ENCODE data around the gene ARVCF.
A peak's percentile ranks its signal among the peaks of the same experiment; 100 is the strongest.

The ARVCF gene

GRCh38 chr22:19962909-19963806 lies 53.5 kb downstream of the ARVCF start:
- DNase-seq (ENCODE audit: insufficient read length, low spot score) (no peak), FAIRE-seq (no peak)
- TF ChIP-seq TAF1 (IDR thresholded peaks at IDR 0.05; ENCODE audit: low read depth, low read length), result no peak
- TF ChIP-seq PAX5 (IDR thresholded peaks at IDR 0.05; ENCODE audit: insufficient read depth, low read length, severe bottlenecking), result no peak
- no peak for TF ChIP-seq POLR2A (IDR thresholded peaks at IDR 0.05; ENCODE audit: low read depth, low read length)
- no peak for TF ChIP-seq POLR2AphosphoS5 (IDR thresholded peaks at IDR 0.05; ENCODE audit: low read depth, low read length)
- no peak for TF ChIP-seq SPI1 (IDR thresholded peaks at IDR 0.05; ENCODE audit: low read depth, low read length)
- TF ChIP-seq POU2F2 (IDR thresholded peaks at IDR 0.05; ENCODE audit: low read depth, low read length), result no peak

DNA sequence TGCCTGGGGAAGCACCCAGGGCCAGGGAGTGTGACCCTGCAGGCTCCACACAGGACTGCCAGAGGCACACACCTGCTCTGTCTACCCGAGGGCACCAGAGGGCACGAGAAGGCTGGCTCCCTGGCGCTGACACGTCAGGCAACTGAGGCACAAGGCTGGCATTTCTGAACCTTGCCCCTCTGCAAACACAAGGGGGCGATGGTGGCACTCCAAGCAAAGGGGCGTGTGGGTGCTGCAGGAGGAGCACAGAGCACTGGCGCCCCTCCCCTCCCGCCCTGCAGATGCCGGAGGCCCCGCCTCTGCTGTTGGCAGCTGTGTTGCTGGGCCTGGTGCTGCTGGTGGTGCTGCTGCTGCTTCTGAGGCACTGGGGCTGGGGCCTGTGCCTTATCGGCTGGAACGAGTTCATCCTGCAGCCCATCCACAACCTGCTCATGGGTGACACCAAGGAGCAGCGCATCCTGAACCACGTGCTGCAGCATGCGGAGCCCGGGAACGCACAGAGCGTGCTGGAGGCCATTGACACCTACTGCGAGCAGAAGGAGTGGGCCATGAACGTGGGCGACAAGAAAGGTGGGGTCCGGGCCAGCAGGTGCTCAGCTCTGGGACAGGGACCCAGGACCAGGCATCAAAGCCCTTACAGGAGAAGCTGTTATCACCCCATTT lies 54.2 kb downstream of the ARVCF start:
- FAIRE-seq, result no peak
- peak; percentile 89 for DNase-seq (ENCODE audit: insufficient read length, low spot score)
- TF ChIP-seq PAX5 (IDR thresholded peaks at IDR 0.05; ENCODE audit: insufficient read depth, low read length, severe bottlenecking) (no peak), POLR2A (IDR thresholded peaks at IDR 0.05; ENCODE audit: low read depth, low read length) (no peak), POLR2AphosphoS5 (IDR thresholded peaks at IDR 0.05; ENCODE audit: low read depth, low read length) (no peak), TAF1 (IDR thresholded peaks at IDR 0.05; ENCODE audit: low read depth, low read length) (no peak)

- TF ChIP-seq TAF1 (IDR thresholded peaks at IDR 0.05; ENCODE audit: low read depth, low read length) (no peak), POU2F2 (IDR thresholded peaks at IDR 0.05; ENCODE audit: low read depth, low read length) (no peak), POLR2A (IDR thresholded peaks at IDR 0.05; ENCODE audit: low read depth, low read length) (no peak)
- DNase-seq (ENCODE audit: insufficient read length, low spot score) (no peak), FAIRE-seq (no peak)
Observed at GRCh38 chr22:19961868-19962245, 54.8 kb downstream of the ARVCF start.

GRCh38 chr22:19961201-19961580 lies 55.4 kb downstream of the ARVCF start:
- FAIRE-seq (no peak), DNase-seq (ENCODE audit: insufficient read length, low spot score) (no peak)
- TF ChIP-seq SPI1 (IDR thresholded peaks at IDR 0.05; ENCODE audit: low read depth, low read length) (no peak), PAX5 (IDR thresholded peaks at IDR 0.05; ENCODE audit: insufficient read depth, low read length, severe bottlenecking) (no peak), TAF1 (IDR thresholded peaks at IDR 0.05; ENCODE audit: low read depth, low read length) (no peak), POU2F2 (IDR thresholded peaks at IDR 0.05; ENCODE audit: low read depth, low read length) (no peak), POLR2A (IDR thresholded peaks at IDR 0.05; ENCODE audit: low read depth, low read length) (no peak), POLR2AphosphoS5 (IDR thresholded peaks at IDR 0.05; ENCODE audit: low read depth, low read length) (no peak)

DNA sequence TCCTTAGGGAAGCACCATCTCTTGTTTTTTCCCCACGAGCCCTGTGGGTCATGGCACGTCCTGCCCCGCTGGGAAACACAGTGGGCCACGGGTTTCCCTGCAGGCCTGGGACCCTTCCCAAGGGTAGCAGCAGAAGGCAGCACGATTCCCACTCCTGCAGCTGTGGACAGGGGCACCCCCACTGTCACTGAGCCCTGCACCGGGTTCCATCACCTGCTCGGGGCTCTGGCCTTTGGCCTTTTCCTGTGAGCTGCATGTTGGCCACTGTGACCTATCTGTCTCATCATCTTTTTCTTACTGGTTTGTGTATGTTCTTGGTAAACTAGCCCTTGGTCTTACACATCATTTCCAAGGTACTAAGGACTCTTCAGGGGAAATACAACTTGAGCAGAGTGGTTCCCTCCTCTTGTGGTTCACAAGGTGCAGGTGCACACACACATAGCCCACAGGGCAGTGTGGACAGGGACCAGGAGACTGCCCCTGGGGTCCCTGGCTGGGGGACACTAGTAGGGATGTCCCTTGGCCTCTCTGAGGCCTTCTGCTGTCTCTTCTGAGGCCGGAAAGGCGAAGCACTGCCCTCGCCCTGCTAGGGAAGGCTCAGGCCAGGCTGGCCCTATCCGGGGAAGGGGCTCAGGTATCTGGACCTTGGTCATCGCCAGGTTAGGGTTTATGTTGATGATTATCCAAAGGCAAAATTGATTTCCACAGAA lies 56.0 kb downstream of the ARVCF start:
- FAIRE-seq (no peak), DNase-seq (ENCODE audit: insufficient read length, low spot score) (no peak)
- TF ChIP-seq TAF1 (IDR thresholded peaks at IDR 0.05; ENCODE audit: low read depth, low read length), result no peak
- TF ChIP-seq PAX5 (IDR thresholded peaks at IDR 0.05; ENCODE audit: insufficient read depth, low read length, severe bottlenecking), result no peak
- TF ChIP-seq POLR2A (IDR thresholded peaks at IDR 0.05; ENCODE audit: low read depth, low read length), result no peak
- no peak for TF ChIP-seq SPI1 (IDR thresholded peaks at IDR 0.05; ENCODE audit: low read depth, low read length)
- TF ChIP-seq POU2F2 (IDR thresholded peaks at IDR 0.05; ENCODE audit: low read depth, low read length), result no peak
- no peak for TF ChIP-seq POLR2AphosphoS5 (IDR thresholded peaks at IDR 0.05; ENCODE audit: low read depth, low read length)

- TF ChIP-seq POU2F2 (IDR thresholded peaks at IDR 0.05; ENCODE audit: low read depth, low read length), result no peak
- TF ChIP-seq SPI1 (IDR thresholded peaks at IDR 0.05; ENCODE audit: low read depth, low read length), result no peak
- FAIRE-seq (no peak), DNase-seq (ENCODE audit: insufficient read length, low spot score) (no peak)
Observed at GRCh38 chr22:19959587-19960490, 56.8 kb downstream of the ARVCF start.

GRCh38 chr22:19959043-19959586 lies 57.5 kb downstream of the ARVCF start:
- TF ChIP-seq POU2F2 (IDR thresholded peaks at IDR 0.05; ENCODE audit: low read depth, low read length), result no peak
- TF ChIP-seq POLR2AphosphoS5 (IDR thresholded peaks at IDR 0.05; ENCODE audit: low read depth, low read length), result no peak
- TF ChIP-seq SPI1 (IDR thresholded peaks at IDR 0.05; ENCODE audit: low read depth, low read length), result no peak
- TF ChIP-seq TAF1 (IDR thresholded peaks at IDR 0.05; ENCODE audit: low read depth, low read length), result no peak
- no peak for TF ChIP-seq POLR2A (IDR thresholded peaks at IDR 0.05; ENCODE audit: low read depth, low read length)
- no peak for TF ChIP-seq PAX5 (IDR thresholded peaks at IDR 0.05; ENCODE audit: insufficient read depth, low read length, severe bottlenecking)
- FAIRE-seq, result no peak
- no peak for DNase-seq (ENCODE audit: insufficient read length, low spot score)

DNA sequence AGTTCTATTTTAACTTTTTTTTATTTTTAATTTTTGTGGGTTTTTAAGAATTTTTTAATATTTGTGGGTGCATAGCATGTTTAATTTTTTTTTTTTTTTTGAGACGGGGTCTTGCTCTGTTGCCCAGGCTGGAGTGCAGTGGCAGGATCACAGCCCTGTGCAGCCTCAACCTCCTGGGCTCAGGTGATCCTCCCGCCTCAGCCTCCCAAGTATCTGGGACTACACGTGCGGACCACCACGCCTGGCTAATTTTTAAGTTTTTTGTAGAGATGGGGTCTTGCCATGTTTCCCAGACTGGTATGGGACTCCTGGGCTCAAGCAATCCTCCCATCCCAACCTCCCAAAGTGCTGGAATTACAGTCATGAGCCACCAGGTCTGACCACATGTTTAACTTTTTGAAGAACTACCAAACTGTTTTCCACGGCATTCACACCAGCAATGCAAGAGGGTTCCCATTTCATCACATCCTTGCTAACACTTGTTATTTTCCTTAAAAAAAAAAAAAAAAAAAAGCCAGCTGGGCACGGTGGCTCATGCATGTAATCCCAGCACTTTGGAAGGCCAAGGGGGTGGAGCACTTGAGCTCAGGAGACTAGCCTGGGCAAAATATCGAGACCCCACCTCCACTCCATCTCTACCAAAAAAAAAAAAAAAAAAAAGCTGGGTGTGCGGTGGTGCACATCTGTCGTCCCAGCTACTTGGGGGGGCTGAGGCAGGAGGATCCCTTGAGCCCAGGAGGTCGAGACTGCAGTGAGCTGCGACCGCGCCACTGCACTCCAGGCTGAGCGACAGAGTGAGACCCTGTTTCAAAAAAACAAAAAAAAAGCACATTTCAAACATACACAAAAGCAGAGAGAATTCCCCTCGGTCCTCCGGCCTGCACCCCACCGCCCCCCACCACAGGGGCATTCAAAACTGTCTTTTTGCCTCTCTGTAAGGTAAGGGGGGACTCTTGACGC lies 58.3 kb downstream of the ARVCF start:
- TF ChIP-seq POLR2A (IDR thresholded peaks at IDR 0.05; ENCODE audit: low read depth, low read length), result no peak
- TF ChIP-seq SPI1 (IDR thresholded peaks at IDR 0.05; ENCODE audit: low read depth, low read length), result no peak
- TF ChIP-seq PAX5 (IDR thresholded peaks at IDR 0.05; ENCODE audit: insufficient read depth, low read length, severe bottlenecking), result no peak
- FAIRE-seq, result no peak
- DNase-seq (ENCODE audit: insufficient read length, low spot score), result no peak
